Spleen (tissue), 11 donors: Measurements from ENCODE around the gene PIP5K1A. TPM values are rescaled to one million over a fixed set of nuclear protein-coding genes. Genes with fewer than 3 reads are reported as not detected.
"Not testable (repeated sequence)": the region's sequence is repeated elsewhere in the genome, so short reads cannot be mapped to it uniquely, and the experiment has no call there.

Experiments used
- DNase-seq: peaks from one replicate; pipeline ENCODE4 v3.0.0-alpha.2; 2020
- H3K27ac ChIP-seq, 8 donors: fragments of 200-600 bp; sonication (generic) in 7 of 8; 1 replicate in 4 of 8; 2 replicates in 4 of 8; pipeline versions ENCODE4 v1.5.0 to v1.8.0; 2016 to 2021; ENCODE audit warnings: inconsistent platforms in 4 of 8, mild to moderate bottlenecking in 4 of 8, moderate library complexity in 1 of 8
- H3K27me3 ChIP-seq, 7 donors: fragments of 200-600 bp; sonication (generic) in 6 of 7; replicated peaks in 1 of 7; 1 replicate in 4 of 7; 2 replicates in 3 of 7; pipeline versions ENCODE4 v1.5.0 to v1.8.0; 2016 to 2021; ENCODE audit warnings: inconsistent platforms in 3 of 7, mild to moderate bottlenecking in 1 of 7
- H3K36me3 ChIP-seq, 6 donors: fragments of 200-600 bp; sonication (generic) in 5 of 6; 1 replicate in 4 of 6; 2 replicates in 2 of 6; pipeline versions ENCODE4 v1.5.0 to v1.8.0; 2016 to 2021; ENCODE audit warnings: inconsistent platforms in 2 of 6
- H3K4me1 ChIP-seq, 6 donors: fragments of 200-600 bp; sonication (generic) in 5 of 6; 1 replicate in 3 of 6; 2 replicates in 3 of 6; pipeline versions ENCODE4 v1.5.0 to v1.8.0; 2016 to 2021; ENCODE audit warnings: inconsistent platforms in 3 of 6
- H3K4me3 ChIP-seq, 8 donors: fragments of 200-600 bp; sonication (generic) in 7 of 8; 1 replicate in 4 of 8; 2 replicates in 4 of 8; pipeline versions ENCODE4 v1.5.0 to v1.8.0; 2016 to 2021; ENCODE audit warnings: inconsistent platforms in 4 of 8, mild to moderate bottlenecking in 4 of 8, moderate library complexity in 2 of 8
- H3K9me3 ChIP-seq, 8 donors: fragments of 200-600 bp; sonication (generic) in 7 of 8; 1 replicate in 4 of 8; 2 replicates in 4 of 8; pipeline versions ENCODE4 v1.5.0 to v1.8.0; 2016 to 2021; ENCODE audit warnings: inconsistent platforms in 4 of 8
- POLR2A ChIP-seq, 3 donors: fragments of 450-650 bp; IDR thresholded peaks; one replicate each; pipeline ENCODE4 v1.5.1; 2017; ENCODE audit warnings: antibody characterized with exemption in 3 of 3, mild to moderate bottlenecking in 1 of 3
- POLR2AphosphoS5 ChIP-seq, 3 donors: sonication (generic); formaldehyde crosslinking; IDR thresholded peaks; one replicate each; pipeline ENCODE4 v1.5.1; 2017; ENCODE audit warnings: antibody characterized with exemption in 3 of 3
- WGBS, 5 donors: extraction: QIAGEN DNeasy Blood & Tissue Kit in 3 of 5; methylation state at CpG; one replicate each; pipeline versions ENCODE4 v1.1.5 to v1.1.7; 2013 to 2018; 5-methylcytosine and 5-hydroxymethylcytosine counted together
- intact Hi-C: fragments of 100-400 bp; cut with DNase I; formaldehyde crosslinking; loops from one replicate; pipeline ENCODE4 v1.15.0; 2023; ENCODE audit warnings: low total_unique reads
- polyA plus RNA-seq, 3 donors: library from polyadenylated mRNA; stranded (reverse); fragments of 200-250 nt; gene quantifications; one replicate each; pipeline ENCODE4 v1.2.1, GENCODE V29; 2013
- total RNA-seq, 7 donors: library from RNA; depleted of rRNA in 3 of 7; stranded (reverse); fragments of >200 nt in 3 of 7; fragmentation: NEBNext Ultra II Directional in 4 of 7; extraction: Animal tissue kit (Norgen Biotek cat#: 25700) in 4 of 7; gene quantifications; one replicate each; pipeline versions ENCODE4 v1.1.0 to v1.2.1, GENCODE V29; 2016 to 2021
- TF ChIP-seq, protein P1 (sequence below), 11 experiments: fragments of 200-600 bp in 7 of 11; fragments of 450-650 bp in 4 of 11; sonication (generic) in 4 of 11; IDR thresholded peaks in 8 of 11; conservative IDR thresholded peaks in 3 of 11; 1 replicate in 7 of 11; 2 replicates in 4 of 11; pipeline versions ENCODE4 v1.4.0 to v1.8.0; 2016 to 2021; ENCODE audit warnings: antibody characterized with exemption in 11 of 11, inconsistent platforms in 4 of 11, mild to moderate bottlenecking in 1 of 11
- donor health status: healthy with polysubstance abuse.
- donor health status: DM: no; HTN: no; CAD: no; lungs with moderate emphysema.
- donor health status: DM: no; HTN: no; CAD: no.
- donor health status: Bipolar disorder and iron deficiency.
- donor health status: healthy.
- donor health status: DM: no; HTN: no; CAD: no.
- donor health status: DM: yes; HTN: yes; CAD: no.

PIP5K1A gene
- total and polyA plus RNA-seq, 10 donors: 12.8 to 83.6 (median 53.8) TPM

DNA sequence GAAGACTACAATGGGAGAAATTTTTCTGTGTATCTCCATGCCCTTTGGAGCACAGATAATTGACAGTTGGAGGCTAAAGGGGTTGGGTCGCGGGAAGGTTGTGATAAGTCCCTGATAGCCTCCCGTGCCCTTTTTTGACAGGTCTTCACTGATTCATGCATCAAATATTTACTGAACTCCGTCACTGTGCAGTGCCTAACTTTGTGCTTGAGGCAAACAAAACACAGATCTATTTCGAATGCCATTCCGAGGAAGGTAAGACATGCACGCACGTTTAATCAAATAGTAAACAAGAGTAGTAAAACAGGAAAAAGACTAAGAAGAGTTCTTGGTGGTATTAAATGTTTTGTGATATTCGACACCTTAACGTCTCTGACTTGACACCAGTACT is 494 bp upstream of the PIP5K1A start:
- intact Hi-C loops: loop anchor here (5.0 kb wide), 1 partner anchor 54 kb away; the partner anchor contains the start of gene PSMD4
- 15 to 23% (median 16%) methylated on average over 10 of the region's 10 CpGs for WGBS, 5 donors

DNA sequence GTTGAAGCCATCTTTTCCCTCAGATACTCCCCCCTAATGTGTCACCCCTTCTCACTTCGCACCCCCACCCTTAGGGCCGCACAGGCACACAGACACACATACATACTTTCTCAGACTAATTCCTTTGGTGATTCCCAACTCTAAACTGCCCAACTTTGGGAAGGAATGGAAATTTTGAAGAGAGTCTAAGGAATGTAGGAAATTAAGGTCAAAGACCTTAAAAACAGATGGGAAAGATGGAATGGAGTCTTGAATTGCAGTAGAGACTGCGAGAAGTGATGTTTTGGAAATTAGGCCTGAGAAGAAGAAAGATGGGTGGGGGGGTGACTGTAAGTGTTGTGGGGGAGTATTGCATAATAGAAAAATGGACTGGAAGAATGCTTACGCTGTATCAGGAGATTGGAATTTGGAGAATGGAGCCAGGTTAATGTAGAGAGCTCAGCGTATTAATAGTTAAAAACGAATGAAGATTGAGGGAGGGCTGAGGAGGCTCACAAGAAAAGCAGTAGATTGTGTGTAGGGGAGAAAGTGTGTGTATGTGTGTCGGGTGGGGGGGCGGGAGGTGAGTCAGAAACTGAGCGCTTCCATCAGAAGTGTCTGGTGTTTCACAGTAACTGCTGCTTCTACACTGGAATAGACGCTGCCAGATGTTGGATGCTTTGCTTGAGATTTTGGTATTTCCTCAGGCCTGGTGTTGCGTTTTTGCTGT is 1.7 kb downstream of the PIP5K1A start:
- peak; percentile 43 for DNase-seq

More for the DNA sequence above, 494 bp upstream of the PIP5K1A start:
- TF ChIP-seq POLR2A (IDR thresholded peaks at IDR 0.05) (no peak), POLR2AphosphoS5 (IDR thresholded peaks at IDR 0.05) (no peak)
- TF ChIP-seq, protein P1, sequence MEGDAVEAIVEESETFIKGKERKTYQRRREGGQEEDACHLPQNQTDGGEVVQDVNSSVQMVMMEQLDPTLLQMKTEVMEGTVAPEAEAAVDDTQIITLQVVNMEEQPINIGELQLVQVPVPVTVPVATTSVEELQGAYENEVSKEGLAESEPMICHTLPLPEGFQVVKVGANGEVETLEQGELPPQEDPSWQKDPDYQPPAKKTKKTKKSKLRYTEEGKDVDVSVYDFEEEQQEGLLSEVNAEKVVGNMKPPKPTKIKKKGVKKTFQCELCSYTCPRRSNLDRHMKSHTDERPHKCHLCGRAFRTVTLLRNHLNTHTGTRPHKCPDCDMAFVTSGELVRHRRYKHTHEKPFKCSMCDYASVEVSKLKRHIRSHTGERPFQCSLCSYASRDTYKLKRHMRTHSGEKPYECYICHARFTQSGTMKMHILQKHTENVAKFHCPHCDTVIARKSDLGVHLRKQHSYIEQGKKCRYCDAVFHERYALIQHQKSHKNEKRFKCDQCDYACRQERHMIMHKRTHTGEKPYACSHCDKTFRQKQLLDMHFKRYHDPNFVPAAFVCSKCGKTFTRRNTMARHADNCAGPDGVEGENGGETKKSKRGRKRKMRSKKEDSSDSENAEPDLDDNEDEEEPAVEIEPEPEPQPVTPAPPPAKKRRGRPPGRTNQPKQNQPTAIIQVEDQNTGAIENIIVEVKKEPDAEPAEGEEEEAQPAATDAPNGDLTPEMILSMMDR (IDR thresholded peaks at IDR 0.05 in 8 of 11, conservative IDR thresholded peaks at IDR 0.05 in 3 of 11): no peak
- H3K27ac ChIP-seq: peak overlapping the region; percentile 70 to 96 (median 93)
- DNase-seq: no peak
- peaks cover 0 to 9% (median 5%) of the 10 kb centered on the region in 6 donors for H3K36me3 ChIP-seq
- no peaks in the 10 kb centered on the region for H3K9me3 ChIP-seq
- peak overlapping the region; percentile 69 to 96 (median 86) for H3K4me3 ChIP-seq
- H3K27me3 ChIP-seq: no peaks in the 10 kb centered on the region
- peaks cover 32 to 64% (median 51%) of the 10 kb centered on the region in 6 donors for H3K4me1 ChIP-seq

DNA sequence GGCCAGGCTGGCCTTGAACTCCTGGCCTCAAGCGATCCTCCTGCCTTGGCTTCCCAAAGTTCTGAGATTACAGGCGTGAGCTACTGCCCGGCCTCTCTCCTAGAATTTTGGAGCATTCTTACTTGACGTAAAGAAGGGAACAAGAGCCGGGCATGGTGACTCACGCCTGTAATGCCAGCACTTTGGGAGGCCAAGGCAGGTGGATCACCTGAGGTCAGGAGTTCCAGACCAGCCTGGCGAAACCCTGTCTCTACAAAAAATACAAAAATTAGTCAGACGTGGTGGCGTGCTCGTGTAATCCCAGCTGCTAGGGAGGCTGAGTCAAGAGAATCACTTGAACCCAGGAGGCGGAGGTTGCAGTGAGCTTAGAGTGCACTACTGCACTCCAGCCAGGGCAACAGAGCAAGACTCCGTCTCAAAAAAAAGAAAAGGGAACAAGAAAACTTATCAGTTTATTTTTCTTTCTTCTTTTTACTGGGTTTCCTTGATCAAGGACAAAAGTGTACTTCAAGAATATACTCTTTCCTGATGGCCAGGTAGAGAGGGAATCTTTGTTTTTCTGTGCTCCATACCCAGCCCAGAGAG is 7.1 kb downstream of the PIP5K1A start:
- H3K27me3 ChIP-seq, H3K9me3 ChIP-seq, intact Hi-C loops, H3K27ac ChIP-seq, H3K4me3 ChIP-seq: not testable (repeated sequence)
- H3K36me3 ChIP-seq: peaks cover 0 to 80% (median 40%) of the 10 kb centered on the region in 6 donors
- H3K4me1 ChIP-seq: peaks cover 22 to 78% (median 42%) of the 10 kb centered on the region in 6 donors
- WGBS, 5 donors: 90 to 95% (median 92%) methylated on average over 12 of the region's 12 CpGs
- peak; percentile 18 for DNase-seq

More for the DNA sequence above, 1.7 kb downstream of the PIP5K1A start:
- intact Hi-C loops: loop anchor here (5.0 kb wide), 1 partner anchor 52 kb away; the partner anchor contains the start of gene PSMD4
- H3K4me3 ChIP-seq: peak overlapping the region; percentile 69 to 96 (median 86)
- no peaks in the 10 kb centered on the region for H3K27me3 ChIP-seq
- H3K4me1 ChIP-seq: peaks cover 32 to 81% (median 57%) of the 10 kb centered on the region in 6 donors
- no peak for TF ChIP-seq POLR2A (IDR thresholded peaks at IDR 0.05)
- no peak for TF ChIP-seq POLR2AphosphoS5 (IDR thresholded peaks at IDR 0.05)
- TF ChIP-seq, protein P1 (IDR thresholded peaks at IDR 0.05 in 8 of 11, conservative IDR thresholded peaks at IDR 0.05 in 3 of 11): no peak
- H3K36me3 ChIP-seq: peaks cover 0 to 29% (median 11%) of the 10 kb centered on the region in 6 donors
- H3K27ac ChIP-seq: peak overlapping the region in 7 of 8 donors; percentile 80 to 96 (median 93)
- WGBS, 5 donors: 36 to 64% (median 54%) methylated on average over 11 of the region's 11 CpGs
- no peaks in the 10 kb centered on the region for H3K9me3 ChIP-seq

DNA sequence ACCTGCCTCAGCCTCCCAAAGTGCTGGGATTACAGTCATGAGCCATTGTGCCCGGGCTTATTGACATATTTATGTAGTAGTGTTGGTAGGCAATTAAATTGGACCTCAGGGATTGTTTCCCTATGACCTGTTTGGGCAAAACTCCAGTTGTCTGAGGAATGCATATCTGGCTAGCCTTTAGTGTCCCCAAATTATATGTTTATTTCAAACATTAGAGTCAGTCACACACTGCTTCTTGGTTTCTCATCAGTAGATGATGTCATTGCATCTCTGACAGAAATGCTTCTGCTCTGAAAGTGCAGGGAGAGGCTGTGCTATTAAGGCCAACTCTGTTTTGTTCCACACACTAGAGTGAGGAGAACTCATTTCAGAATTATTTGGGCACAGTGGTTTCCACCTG is 12.5 kb downstream of the PIP5K1A start:
- Histone ChIP-seq H3K27me3 (no peaks in the 10 kb centered on the region), H3K9me3 (no peaks in the 10 kb centered on the region), H3K36me3 (peaks cover 0 to 94% (median 36%) of the 10 kb centered on the region in 6 donors), H3K4me3 (no peak overlapping the region), H3K27ac (no peak overlapping the region), H3K4me1 (peaks cover 0 to 63% (median 19%) of the 10 kb centered on the region in 6 donors)
- TF ChIP-seq POLR2A (IDR thresholded peaks at IDR 0.05): no peak
- TF ChIP-seq, protein P1 (IDR thresholded peaks at IDR 0.05 in 8 of 11, conservative IDR thresholded peaks at IDR 0.05 in 3 of 11): no peak
- TF ChIP-seq POLR2AphosphoS5 (IDR thresholded peaks at IDR 0.05): no peak
- no peak for DNase-seq
- 86 to 97% (median 94%) methylated on average over 1 of the region's 1 CpG for WGBS, 5 donors
- intact Hi-C loops: no loop called here
